Prostate gland (tissue), 2 donors: ENCODE results near the gene STEAP3.

Experiments
- CTCF ChIP-seq, 4 experiments: fragments of 200-600 bp in 2 of 4; fragments of 450-650 bp in 2 of 4; sonication (generic) in 2 of 4; IDR thresholded peaks; 1 replicate in 3 of 4; 2 replicates in 1 of 4; pipeline ENCODE4 v1.5.1; 2016 to 2019; ENCODE audit warnings: antibody characterized with exemption in 4 of 4, mild to moderate bottlenecking in 2 of 4, moderate library complexity in 2 of 4
- POLR2A ChIP-seq: fragments of 450-650 bp; IDR thresholded peaks from one replicate; pipeline ENCODE4 v1.6.1; 2016; ENCODE audit warnings: antibody characterized with exemption, mild to moderate bottlenecking
- POLR2AphosphoS5 ChIP-seq: sonication (generic); formaldehyde crosslinking; IDR thresholded peaks from one replicate; pipeline ENCODE4 v1.6.1; 2017; ENCODE audit warnings: antibody characterized with exemption

GRCh38 chr2:119255760-119256581 is 32.3 kb downstream of the STEAP3 start:
- TF ChIP-seq CTCF (IDR thresholded peaks at IDR 0.05) (no peak), POLR2A (no peak), POLR2AphosphoS5 (no peak)
